Caco-2 (cell line): ENCODE results near the gene TUBAL3. TPM values are rescaled to one million over a fixed set of nuclear protein-coding genes. Genes with fewer than 3 reads are reported as not detected.
A peak's percentile ranks its signal among the peaks of the same experiment; 100 is the strongest.

Source experiments
- BruUV-seq: library from RNA; stranded (reverse); fragments of 400-500 nt; replicated peaks from 2 replicates; lab custom pipeline; 2021; lab: Mats Ljungman, UMichigan
- CTCF ChIA-PET: fragments of 300-600 bp; sonication (Branson Sonifier 250); formaldehyde crosslinking; loops from one replicate; lab custom pipeline; 2022; ENCODE audit warnings: antibody characterized with exemption; lab: Charles Lee
- POLR2A ChIA-PET: fragments of 300-600 bp; sonication (Branson Sonifier 250); formaldehyde crosslinking; loops from one replicate; lab custom pipeline; 2022; ENCODE audit warnings: antibody characterized with exemption; lab: Charles Lee
- DNase-seq, 2 experiments: peaks; one replicate each; pipeline versions ENCODE4 v3.0.0 to v3.0.0-alpha.2; 2020 to 2022
- H3K27me3 ChIP-seq: replicated peaks from 2 replicates; pipeline ENCODE4 v1.6.0; 2011; ENCODE audit warnings: low read length; ENCODE audit not compliant: control insufficient read depth, insufficient read depth
- H3K36me3 ChIP-seq: 2 replicates; pipeline ENCODE4 v1.5.1; 2011; ENCODE audit warnings: low read length; ENCODE audit not compliant: control insufficient read depth, insufficient read depth
- H3K4me1 ChIP-seq: fragments of 250-450 bp; sonication (Bioruptor Pico); 2 replicates; pipeline ENCODE4 v1.5.1; 2020; ENCODE audit warnings: mild to moderate bottlenecking
- H3K4me3 ChIP-seq: 2 replicates; pipeline ENCODE4 v1.5.1; 2011; ENCODE audit warnings: low read depth, mild to moderate bottlenecking, control low read depth, low read length
- H3K9me3 ChIP-seq: fragments of 250-450 bp; sonication (Bioruptor Pico); 2 replicates; pipeline ENCODE4 v1.5.1; 2020; ENCODE audit warnings: mild to moderate bottlenecking, moderate library complexity
- H3K27ac Mint-ChIP-seq: one replicate; pipeline ENCODE4 v1.8.0; 2022; ENCODE audit warnings: mixed read lengths; ENCODE audit not compliant: unreplicated experiment
- H3K27me3 Mint-ChIP-seq: one replicate; pipeline ENCODE4 v1.8.0; 2022; ENCODE audit warnings: mixed read lengths; ENCODE audit not compliant: insufficient read depth, unreplicated experiment
- H3K36me3 Mint-ChIP-seq: one replicate; pipeline ENCODE4 v1.8.0; 2022; ENCODE audit warnings: mild to moderate bottlenecking, mixed read lengths; ENCODE audit not compliant: insufficient read depth, unreplicated experiment
- H3K4me1 Mint-ChIP-seq: one replicate; pipeline ENCODE4 v1.8.0; 2022; ENCODE audit warnings: low read depth, mixed read lengths; ENCODE audit not compliant: unreplicated experiment
- H3K4me3 Mint-ChIP-seq: one replicate; pipeline ENCODE4 v1.8.0; 2022; ENCODE audit warnings: mild to moderate bottlenecking, moderate library complexity, mixed read lengths; ENCODE audit not compliant: unreplicated experiment
- H3K9me3 Mint-ChIP-seq: one replicate; pipeline ENCODE4 v1.8.0; 2022; ENCODE audit warnings: mixed read lengths; ENCODE audit not compliant: unreplicated experiment
- CTCF ChIP-seq, 2 experiments: fragments of 200-600 bp in 1 of 2; IDR thresholded peaks; 1 replicate in 1 of 2; 2 replicates in 1 of 2; pipeline versions ENCODE4 v1.5.1 to v1.8.0; 2011 to 2022; ENCODE audit warnings: antibody characterized with exemption in 1 of 2, control low read depth in 1 of 2, inconsistent platforms in 1 of 2, low read depth in 1 of 2, low read length in 1 of 2, mild to moderate bottlenecking in 1 of 2, moderate library complexity in 1 of 2; ENCODE audit not compliant: insufficient read depth in 1 of 2, severe bottlenecking in 1 of 2, unreplicated experiment in 1 of 2
- intact Hi-C: fragments of 100-400 bp; cut with micrococcal nuclease; formaldehyde crosslinking; loops from one replicate; pipeline ENCODE4 v1.10.0; 2022; ENCODE audit not compliant: unreplicated experiment
- total RNA-seq: library from RNA; stranded (reverse); gene quantifications from 2 replicates; pipeline ENCODE4 v1.2.3, GENCODE V29; 2022

The TUBAL3 gene
- total RNA-seq, 1 experiment from 2014 or later: 0.39 TPM

GRCh38 chr10:5343561-5343960, 61.1 kb downstream of the TUBAL3 start:
- Histone ChIP-seq H3K4me1 (no peaks in the 10 kb centered on the region), H3K9me3 (no peaks in the 10 kb centered on the region; the same call in 1 of the 2 replicates), H3K4me3 (no peak overlapping the region), H3K36me3 (no peaks in the 10 kb centered on the region), H3K27me3 (no peaks in the 10 kb centered on the region; the same call in 1 of the 2 replicates)
- DNase-seq: peak in 1 of 2 experiments; percentile 21
- BruUV-seq: no TSS peak
- peak in 1 of 2 experiments; percentile 30 for TF ChIP-seq CTCF (IDR thresholded peaks at IDR 0.05; ENCODE audit: insufficient read depth in 1 of 2, low read depth in 1 of 2, low read length in 1 of 2, severe bottlenecking in 1 of 2, unreplicated experiment in 1 of 2)
- CTCF ChIA-PET: interaction anchor here (1.1 to 1.4 kb wide), 3 partner anchors 361 to 528 kb away, joined by 5 read pairs; no protein-coding TSS in a partner anchor
- no peak overlapping the region for H3K27ac Mint-ChIP-seq
- H3K9me3 Mint-ChIP-seq: no peaks in the 10 kb centered on the region
- no peaks in the 10 kb centered on the region for H3K36me3 Mint-ChIP-seq
- POLR2A ChIA-PET: no interaction called here
- H3K4me3 Mint-ChIP-seq: no peak overlapping the region
- no peaks in the 10 kb centered on the region for H3K4me1 Mint-ChIP-seq
- intact Hi-C loops: no loop called here
- peaks cover 3% of the 10 kb centered on the region for H3K27me3 Mint-ChIP-seq

Other genes starting within 250 kb of the TUBAL3 start
- gene AKR1C8, start 219.7 kb downstream of the TUBAL3 start, total RNA-seq: not detected in 2 replicates
- 0.25 and 0.28 TPM in 2 replicates for gene AKR1C4, start 208.0 kb downstream of the TUBAL3 start, total RNA-seq
- gene UCN3, start 39.9 kb downstream of the TUBAL3 start, total RNA-seq: not detected in 2 replicates
- gene NET1, start 7.7 kb upstream of the TUBAL3 start, total RNA-seq: 149 and 175 TPM in 2 replicates
- gene CALML5, start 94.7 kb upstream of the TUBAL3 start, total RNA-seq: not detected in 2 replicates
- gene CALML3, start 120.1 kb upstream of the TUBAL3 start, total RNA-seq: 0.18 TPM in 1 of 2 replicates, not detected in the other